Erythroblast (primary cell): ENCODE measurements around the gene CEP76.

ENCODE experiments used
- GATA1 ChIP-seq: IDR thresholded peaks from 2 replicates; pipeline ENCODE4 v1.6.1; 2011; ENCODE audit warnings: low read depth, mild to moderate bottlenecking, control low read depth, low read length, moderate library complexity
- POLR2A ChIP-seq: IDR thresholded peaks from 2 replicates; pipeline ENCODE4 v1.6.1; 2011; ENCODE audit warnings: mild to moderate bottlenecking, low read length

GRCh38 chr18:12699747-12700146 lies 2.8 kb downstream of the CEP76 start:
- TF ChIP-seq POLR2A (no peak), GATA1 (no peak)
